HEK293T (cell line): ENCODE data around the gene ARHGAP28.

ENCODE experiments used
- ARNT ChIP-seq: fragments of 450-650 bp; IDR thresholded peaks from 2 replicates; pipeline ENCODE4 v1.6.1; 2017; ENCODE audit warnings: mild to moderate bottlenecking
- BHLHE40 ChIP-seq: fragments of 450-650 bp; IDR thresholded peaks from 2 replicates; pipeline ENCODE4 v1.6.1; 2016; ENCODE audit warnings: mild to moderate bottlenecking, moderate library complexity, borderline replicate concordance
- FOXA1 ChIP-seq: fragments of 450-650 bp; IDR thresholded peaks from 2 replicates; pipeline ENCODE4 v1.6.1; 2016; ENCODE audit warnings: mild to moderate bottlenecking
- FOXK2 ChIP-seq: fragments of 450-650 bp; IDR thresholded peaks from 2 replicates; pipeline ENCODE4 v1.6.1; 2016; ENCODE audit warnings: mild to moderate bottlenecking
- FOXM1 ChIP-seq: fragments of 450-650 bp; IDR thresholded peaks from 2 replicates; pipeline ENCODE4 v1.6.1; 2017; ENCODE audit warnings: mild to moderate bottlenecking, borderline replicate concordance
- LEF1 ChIP-seq: fragments of 450-650 bp; IDR thresholded peaks from 2 replicates; pipeline ENCODE4 v1.6.1; 2017; ENCODE audit warnings: mild to moderate bottlenecking, borderline replicate concordance
- NFRKB ChIP-seq: fragments of 450-650 bp; IDR thresholded peaks from 2 replicates; pipeline ENCODE4 v1.6.1; 2016; ENCODE audit warnings: mild to moderate bottlenecking, moderate library complexity
- SP1 ChIP-seq: fragments of 450-650 bp; IDR thresholded peaks from 2 replicates; pipeline ENCODE4 v1.6.1; 2017
- SUZ12 ChIP-seq: fragments of 450-650 bp; IDR thresholded peaks from 2 replicates; pipeline ENCODE4 v1.6.1; 2016; ENCODE audit warnings: mild to moderate bottlenecking
- TARDBP ChIP-seq: fragments of 450-650 bp; IDR thresholded peaks from 2 replicates; pipeline ENCODE4 v1.6.1; 2016
- TF ChIP-seq, protein P1 (sequence below): fragments of 450-650 bp; IDR thresholded peaks from 2 replicates; pipeline ENCODE4 v1.6.1; 2016

DNA sequence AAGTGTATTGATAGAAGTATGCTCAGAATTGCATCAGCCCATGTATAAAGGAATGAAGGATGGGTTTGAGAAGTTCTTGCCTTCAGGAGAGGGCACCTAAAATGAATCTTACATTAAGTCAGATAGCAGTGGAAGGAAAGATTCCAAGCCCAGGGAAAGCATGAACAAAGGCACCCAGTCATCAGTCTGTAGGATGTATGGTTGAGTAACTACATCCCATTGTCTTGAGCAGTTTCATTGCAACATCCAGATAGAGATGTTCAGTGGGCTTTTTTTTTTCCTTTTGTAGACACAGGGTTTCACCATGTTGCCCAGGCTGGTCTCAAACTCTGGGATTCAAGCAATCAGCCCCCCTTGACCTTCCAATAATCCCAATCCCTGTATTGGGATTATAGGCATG lies 80.7 kb downstream of the ARHGAP28 start:
- TF ChIP-seq FOXK2, result no peak
- TF ChIP-seq SUZ12, result no peak
- no peak for TF ChIP-seq TARDBP
- no peak for TF ChIP-seq LEF1
- TF ChIP-seq FOXA1, result no peak
- no peak for TF ChIP-seq SP1
- TF ChIP-seq NFRKB, result no peak
- no peak for TF ChIP-seq BHLHE40
- TF ChIP-seq FOXM1, result no peak
- TF ChIP-seq ARNT, result no peak
- TF ChIP-seq, protein P1, sequence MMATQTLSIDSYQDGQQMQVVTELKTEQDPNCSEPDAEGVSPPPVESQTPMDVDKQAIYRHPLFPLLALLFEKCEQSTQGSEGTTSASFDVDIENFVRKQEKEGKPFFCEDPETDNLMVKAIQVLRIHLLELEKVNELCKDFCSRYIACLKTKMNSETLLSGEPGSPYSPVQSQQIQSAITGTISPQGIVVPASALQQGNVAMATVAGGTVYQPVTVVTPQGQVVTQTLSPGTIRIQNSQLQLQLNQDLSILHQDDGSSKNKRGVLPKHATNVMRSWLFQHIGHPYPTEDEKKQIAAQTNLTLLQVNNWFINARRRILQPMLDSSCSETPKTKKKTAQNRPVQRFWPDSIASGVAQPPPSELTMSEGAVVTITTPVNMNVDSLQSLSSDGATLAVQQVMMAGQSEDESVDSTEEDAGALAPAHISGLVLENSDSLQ, result no peak
